HL-60/S4 (cell line): Measurements from ENCODE around the gene KCP.

ENCODE experiments used
- in situ Hi-C: fragments of 300-500 bp; cut with MboI; formaldehyde crosslinking; loops from 2 replicates; pipeline ENCODE4 v1.14.3; 2022; ENCODE audit warnings: low sequenced_read_pairs

The KCP gene

GRCh38 chr7:128922496-128923410 is 12.2 kb upstream of the KCP start:
- in situ Hi-C loops, result loop anchor here (25.0 kb wide), 1 partner anchor 165 kb away; no protein-coding TSS in a partner anchor

GRCh38 chr7:128921866-128922440 is 11.4 kb upstream of the KCP start:
- in situ Hi-C loops, result loop anchor here (25.0 kb wide), 1 partner anchor 165 kb away; no protein-coding TSS in a partner anchor

- in situ Hi-C loops, result loop anchor here (25.0 kb wide), 1 partner anchor 166 kb away; no protein-coding TSS in a partner anchor
Measured at GRCh38 chr7:128920913-128921582, 10.5 kb upstream of the KCP start.

DNA sequence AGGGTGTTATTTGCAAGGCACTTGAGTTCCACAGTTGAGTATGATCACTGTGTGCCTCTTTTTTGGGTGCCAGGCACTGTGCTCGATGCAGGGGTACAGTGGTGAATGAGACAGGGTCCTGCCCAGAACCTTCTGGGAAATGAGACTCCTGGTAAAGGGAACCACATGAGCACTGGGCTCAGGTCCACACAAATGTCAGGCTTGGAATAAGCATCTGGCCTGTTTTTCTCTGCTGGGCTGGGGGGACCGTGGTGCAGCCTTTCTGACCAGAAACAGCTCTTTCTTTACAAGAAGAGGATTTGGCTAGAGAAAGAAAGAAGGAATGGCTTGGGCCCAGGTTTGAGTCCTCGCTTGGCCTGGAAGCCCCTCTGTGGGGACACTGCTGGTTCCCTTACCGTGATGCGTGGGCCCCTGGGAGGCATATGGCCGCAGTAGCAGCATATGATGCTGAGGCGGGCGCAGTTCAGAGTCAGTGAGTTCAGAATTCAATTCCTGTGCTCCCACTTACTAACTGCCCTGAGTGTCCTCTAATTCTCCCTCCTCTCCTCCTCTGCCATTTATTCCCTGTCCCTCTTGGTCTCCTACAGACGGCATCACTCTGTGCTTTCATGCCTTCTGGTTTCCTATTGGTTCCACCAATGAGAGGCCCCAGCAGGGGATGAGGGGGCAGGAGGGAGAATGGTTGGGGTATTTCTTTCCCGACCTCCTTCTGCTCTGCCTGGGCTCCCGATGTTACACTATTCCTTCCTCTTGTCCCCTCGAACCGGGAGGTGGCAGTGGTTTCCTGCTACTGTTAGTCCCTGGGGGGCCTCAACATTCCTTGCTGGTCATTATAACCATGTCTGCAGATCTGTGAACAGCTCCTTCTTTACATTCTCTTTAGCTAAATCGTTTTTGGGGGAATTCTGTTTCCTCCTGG is 9.6 kb upstream of the KCP start:
- in situ Hi-C loops, result loop anchor here (25.0 kb wide), 1 partner anchor 167 kb away; no protein-coding TSS in a partner anchor

- in situ Hi-C loops, result loop anchor here (25.0 kb wide), 1 partner anchor 168 kb away; no protein-coding TSS in a partner anchor
Measured at GRCh38 chr7:128919241-128919640, 8.7 kb upstream of the KCP start.

GRCh38 chr7:128918016-128918665 is 7.6 kb upstream of the KCP start:
- in situ Hi-C loops, result loop anchor here (25.0 kb wide), 1 partner anchor 169 kb away; no protein-coding TSS in a partner anchor

- in situ Hi-C loops, result loop anchor here (25.0 kb wide), 1 partner anchor 170 kb away; no protein-coding TSS in a partner anchor
Measured at GRCh38 chr7:128917122-128917521, 6.6 kb upstream of the KCP start.

DNA sequence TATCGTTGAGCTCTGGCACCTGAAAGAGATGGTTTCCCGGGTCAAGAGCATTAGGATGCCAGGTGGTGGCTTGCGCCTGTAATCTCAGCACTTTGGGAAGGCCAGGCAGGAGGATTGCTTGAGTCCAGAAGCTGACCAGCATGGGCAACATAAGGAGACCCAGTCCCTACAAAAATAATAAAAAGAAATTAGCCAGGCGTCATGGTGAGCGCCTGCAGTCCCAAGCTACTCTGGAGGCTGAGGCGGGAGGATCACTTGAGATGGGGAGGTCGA is 6.1 kb upstream of the KCP start:
- in situ Hi-C loops, result loop anchor here (25.0 kb wide), 1 partner anchor 171 kb away; no protein-coding TSS in a partner anchor

- in situ Hi-C loops, result loop anchor here (25.0 kb wide), 1 partner anchor 171 kb away; no protein-coding TSS in a partner anchor
Measured at GRCh38 chr7:128915841-128916642, 5.5 kb upstream of the KCP start.

- in situ Hi-C loops, result loop anchor here (25.0 kb wide), 1 partner anchor 172 kb away; no protein-coding TSS in a partner anchor
Measured at GRCh38 chr7:128915271-128915819, 4.8 kb upstream of the KCP start.

DNA sequence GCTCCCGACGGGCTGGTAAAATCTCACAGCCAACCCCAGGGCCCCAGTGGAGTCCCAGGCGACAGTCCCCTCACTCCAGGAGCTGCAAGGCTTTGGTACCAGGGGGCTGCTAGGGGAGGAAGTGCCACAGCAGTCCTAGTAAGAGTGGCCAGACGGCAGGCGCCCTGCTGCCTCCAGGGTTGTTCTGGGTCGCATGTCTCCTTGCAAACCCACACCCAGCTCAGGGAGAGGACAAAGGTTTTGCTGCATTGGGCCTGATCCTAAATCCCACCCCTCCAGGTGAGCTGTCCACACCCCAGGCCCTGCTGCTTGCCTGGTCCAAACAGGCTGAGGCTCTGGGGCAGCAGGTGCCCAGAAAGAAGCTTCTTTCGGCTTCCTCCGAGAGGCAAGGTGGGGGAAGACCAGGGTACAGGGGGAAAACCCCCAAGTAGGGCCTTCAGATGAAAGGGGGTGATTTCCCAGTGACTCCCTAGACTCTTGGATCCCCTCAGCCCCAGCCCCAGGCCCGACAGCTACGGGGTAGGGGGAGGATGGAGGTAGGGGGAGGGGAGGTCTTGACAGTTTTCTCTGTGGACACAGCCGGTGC is 4.2 kb upstream of the KCP start:
- in situ Hi-C loops, result loop anchor here (25.0 kb wide), 1 partner anchor 173 kb away; no protein-coding TSS in a partner anchor

GRCh38 chr7:128913870-128914565 is 3.5 kb upstream of the KCP start:
- in situ Hi-C loops, result loop anchor here (25.0 kb wide), 1 partner anchor 173 kb away; no protein-coding TSS in a partner anchor

GRCh38 chr7:128912709-128913495 is 2.4 kb upstream of the KCP start:
- in situ Hi-C loops, result loop anchor here (25.0 kb wide), 1 partner anchor 174 kb away; no protein-coding TSS in a partner anchor

GRCh38 chr7:128912281-128912680 is 1.8 kb upstream of the KCP start:
- in situ Hi-C loops, result loop anchor here (25.0 kb wide), 1 partner anchor 175 kb away; no protein-coding TSS in a partner anchor

DNA sequence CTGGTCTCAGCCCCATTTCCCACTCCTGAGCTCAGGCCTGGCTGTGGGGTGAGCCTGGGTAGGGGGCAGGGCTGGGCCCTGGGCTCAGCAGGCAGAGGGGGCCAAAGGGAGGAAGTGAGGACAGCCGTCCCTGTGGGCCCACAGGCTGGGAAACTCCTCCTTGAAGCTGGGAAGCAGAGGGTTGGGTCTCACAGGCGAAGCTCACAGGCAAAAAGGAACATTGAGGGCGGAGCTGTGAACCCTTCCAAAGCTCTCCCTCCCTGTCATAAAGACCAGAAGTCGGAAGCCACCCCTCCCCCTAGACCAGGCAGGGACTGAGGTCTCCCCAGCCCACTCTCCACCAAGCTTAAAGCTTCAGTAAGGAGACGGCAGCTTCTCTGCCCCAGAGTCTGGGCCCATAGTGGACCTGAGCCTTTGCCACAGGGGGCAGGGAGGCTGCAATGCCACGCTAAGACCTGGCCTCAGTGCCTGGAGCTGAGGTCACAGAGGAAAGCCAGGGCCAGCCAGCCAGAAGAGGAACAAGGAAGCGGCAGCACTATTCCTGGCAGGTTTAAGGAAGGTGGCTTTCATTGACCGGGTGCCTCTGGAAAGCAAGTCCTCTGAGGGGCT is 1.0 kb upstream of the KCP start:
- in situ Hi-C loops, result loop anchor here (25.0 kb wide), 1 partner anchor 176 kb away; no protein-coding TSS in a partner anchor
